Kidney (tissue), 14 donors: ENCODE measurements around the gene CCR5. TPM values are rescaled to one million over a fixed set of nuclear protein-coding genes. Genes with fewer than 3 reads are reported as not detected.

Experiments
- DNase-seq, 5 donors: peaks; one replicate each; pipeline ENCODE4 v3.0.0-alpha.2; 2013 to 2020
- FAIRE-seq: peaks from 2 replicates; lab custom pipeline; 2012; peaks lifted over from hg19 to GRCh38; lab: Jason Lieb, UNC
- H3K27ac ChIP-seq, 2 donors: one replicate each; pipeline ENCODE4 v1.7.0; 2013; ENCODE audit warnings: low read depth in 2 of 2, low read length in 2 of 2, inconsistent platforms in 1 of 2
- H3K27me3 ChIP-seq: one replicate; pipeline ENCODE4 v1.7.1; 2013; ENCODE audit warnings: low read length, inconsistent platforms; ENCODE audit not compliant: control insufficient read depth, insufficient read depth
- H3K36me3 ChIP-seq, 3 donors: one replicate each; pipeline versions ENCODE4 v1.7.0 to v1.7.1; 2013; ENCODE audit warnings: low read length in 3 of 3, control low read depth in 1 of 3, inconsistent platforms in 1 of 3; ENCODE audit not compliant: insufficient read depth in 3 of 3, control insufficient read depth in 2 of 3
- H3K4me1 ChIP-seq, 3 donors: one replicate each; pipeline versions ENCODE4 v1.7.0 to v1.7.1; 2013; ENCODE audit warnings: low read length in 3 of 3, inconsistent platforms in 1 of 3, low read depth in 1 of 3; ENCODE audit not compliant: control insufficient read depth in 2 of 3, insufficient read depth in 2 of 3
- H3K4me3 ChIP-seq, 3 donors: one replicate each; pipeline versions ENCODE4 v1.7.0 to v1.8.1; 2013; ENCODE audit warnings: low read length in 3 of 3, control low read depth in 1 of 3, inconsistent platforms in 1 of 3
- H3K9ac ChIP-seq, 3 donors: one replicate each; pipeline versions ENCODE4 v1.7.0 to v1.7.1; 2013; ENCODE audit warnings: low read length in 3 of 3, control low read depth in 1 of 3, inconsistent platforms in 1 of 3
- H3K9me3 ChIP-seq, 3 donors: one replicate each; pipeline versions ENCODE4 v1.7.0 to v1.7.1; 2013; ENCODE audit warnings: low read length in 3 of 3, control low read depth in 1 of 3, inconsistent platforms in 1 of 3; ENCODE audit not compliant: control insufficient read depth in 2 of 3, insufficient read depth in 1 of 3
- CTCF ChIP-seq: IDR thresholded peaks from 3 replicates; pipeline ENCODE4 v1.5.1; 2012; ENCODE audit warnings: mild to moderate bottlenecking, moderate library complexity, borderline replicate concordance; ENCODE audit not compliant: insufficient read depth; ENCODE audit errors: extremely low read depth
- intact Hi-C: fragments of 100-400 bp; cut with DNase I; formaldehyde crosslinking; loops from one replicate; pipeline ENCODE4 v1.11.1; 2022
- polyA plus RNA-seq: library from polyadenylated mRNA; stranded (reverse); fragments of 350-450 nt; fragmentation: Illumina TruSeq; extraction: RNeasy Lipid Tissue Mini Kit (QIAGEN cat#74804); gene quantifications from one replicate; pipeline ENCODE4 v1.2.3, GENCODE V29; 2014; ENCODE audit warnings: low read depth, low replicate concordance; ENCODE audit not compliant: insufficient read depth
- total RNA-seq: library from RNA; stranded (reverse); fragmentation: NEBNext Ultra II Directional; extraction: Animal tissue kit (Norgen Biotek cat#: 25700); gene quantifications from one replicate; pipeline ENCODE4 v1.2.1, GENCODE V29; 2021
- donor health status: control.
- donor health status: control.
- donor health status: control.
- donor health status: control.
- donor health status: control.
- donor health status: DM: yes; HTN: yes; CAD: no.
- donor health status: Normal renal cell carcinoma (clear cell type).

CCR5 gene
- total and polyA plus RNA-seq, 2 donors from 2014 or later: 0.32 to 4.4 TPM

GRCh38 chr3:46393011-46393410, 22.3 kb downstream of the CCR5 start:
- no peak overlapping the region for H3K4me3 ChIP-seq
- H3K27ac ChIP-seq: no peak overlapping the region
- no peaks in the 10 kb centered on the region for H3K36me3 ChIP-seq
- no peaks in the 10 kb centered on the region for H3K27me3 ChIP-seq
- intact Hi-C loops: no loop called here
- no peak for TF ChIP-seq CTCF
- H3K4me1 ChIP-seq: no peaks in the 10 kb centered on the region
- no peaks in the 10 kb centered on the region for H3K9me3 ChIP-seq
- no peak overlapping the region for H3K9ac ChIP-seq
- FAIRE-seq (no peak), DNase-seq (no peak)

DNA sequence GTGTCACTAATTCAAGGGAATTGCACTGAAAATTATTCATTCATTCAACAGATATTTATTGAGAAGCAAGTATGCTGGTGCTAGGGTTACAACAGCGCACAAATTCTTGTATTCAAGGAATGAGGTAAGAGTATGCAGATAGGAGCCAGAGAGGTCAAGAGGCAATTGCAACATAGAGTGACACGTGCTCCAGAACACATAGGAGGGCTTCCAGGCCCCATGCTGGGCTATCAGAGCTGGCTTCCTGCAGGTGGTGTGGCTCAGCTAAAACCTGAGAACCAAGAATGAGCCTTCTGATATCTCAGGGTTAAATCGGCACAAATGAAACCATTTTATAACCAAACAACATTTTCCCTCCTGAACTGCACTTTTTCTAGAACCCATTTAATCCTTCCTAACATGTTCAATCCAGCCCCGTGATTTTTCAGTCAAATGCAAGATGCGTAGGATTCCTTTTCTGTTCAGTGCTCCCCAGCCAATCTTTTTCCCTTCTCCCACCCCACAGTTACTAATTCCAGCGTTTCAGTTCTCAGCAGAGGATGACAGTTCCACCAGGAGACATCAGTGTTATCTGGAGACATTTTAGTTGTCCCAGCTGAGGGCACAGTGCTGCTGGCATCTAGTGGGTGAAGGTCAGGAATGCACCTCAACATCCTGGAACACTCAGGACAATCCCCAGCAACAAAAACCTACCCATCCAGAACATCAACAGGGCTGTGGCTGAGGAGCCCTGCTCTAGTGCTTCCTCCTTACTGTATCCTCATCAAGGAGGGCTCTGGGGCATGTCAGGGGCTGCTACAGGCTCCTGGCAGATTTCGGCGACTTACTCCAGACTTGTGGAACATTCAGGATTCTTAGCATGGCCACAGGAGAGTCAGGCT, 23.0 kb downstream of the CCR5 start:
- Histone ChIP-seq H3K27ac (no peak overlapping the region), H3K36me3 (no peaks in the 10 kb centered on the region), H3K4me3 (no peak overlapping the region), H3K9me3 (no peaks in the 10 kb centered on the region), H3K4me1 (no peaks in the 10 kb centered on the region), H3K27me3 (no peaks in the 10 kb centered on the region), H3K9ac (no peak overlapping the region)
- DNase-seq: no peak
- intact Hi-C loops: no loop called here
- no peak for TF ChIP-seq CTCF
- FAIRE-seq: no peak

DNA sequence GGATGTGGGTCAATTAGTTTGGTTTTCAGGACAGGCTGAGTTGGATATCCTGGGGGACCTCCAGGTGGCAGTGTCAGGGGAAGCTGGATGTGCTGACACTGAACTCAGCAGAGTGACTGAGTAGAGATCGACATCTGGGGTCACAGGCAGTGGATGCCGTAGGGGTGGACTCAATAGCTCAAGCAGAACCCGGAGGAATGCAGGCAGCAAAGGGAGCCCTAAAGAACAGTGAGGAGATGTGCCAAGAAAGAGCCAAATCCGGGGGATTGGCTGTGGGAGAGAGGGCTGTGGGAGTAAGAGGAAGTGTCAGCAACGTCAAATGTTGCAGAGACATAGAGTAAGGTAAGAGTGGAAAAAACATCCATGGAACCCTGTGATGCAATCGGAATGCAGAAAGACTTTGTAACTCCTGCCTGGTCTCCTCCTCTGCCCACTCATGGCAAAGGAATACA, 24.5 kb downstream of the CCR5 start:
- H3K9me3 ChIP-seq: no peaks in the 10 kb centered on the region
- H3K36me3 ChIP-seq: no peaks in the 10 kb centered on the region
- intact Hi-C loops: no loop called here
- no peak overlapping the region for H3K27ac ChIP-seq
- DNase-seq (no peak), FAIRE-seq (no peak)
- H3K27me3 ChIP-seq: no peaks in the 10 kb centered on the region
- no peak for TF ChIP-seq CTCF
- no peak overlapping the region for H3K9ac ChIP-seq
- H3K4me1 ChIP-seq: no peaks in the 10 kb centered on the region
- no peak overlapping the region for H3K4me3 ChIP-seq
